Retinal pigment epithelial cell (primary cell): Measurements from ENCODE around the gene PARPBP.
"Not testable (repeated sequence)": the region's sequence is repeated elsewhere in the genome, so short reads cannot be mapped to it uniquely, and the experiment has no call there.

Experiments
- DNase-seq: peaks from one replicate; pipeline ENCODE4 v3.0.0-alpha.2; 2010; ENCODE audit warnings: low read depth
- H3K4me3 ChIP-seq: 2 replicates; pipeline ENCODE4 v1.5.1; 2011; ENCODE audit warnings: mild to moderate bottlenecking, low read length, control low read depth, moderate library complexity
- TF ChIP-seq, protein P1 (sequence below): conservative IDR thresholded peaks from 2 replicates; pipeline ENCODE4 v1.5.1; 2011; ENCODE audit warnings: low read depth, low read length, control low read depth, inconsistent platforms

PARPBP gene

DNA sequence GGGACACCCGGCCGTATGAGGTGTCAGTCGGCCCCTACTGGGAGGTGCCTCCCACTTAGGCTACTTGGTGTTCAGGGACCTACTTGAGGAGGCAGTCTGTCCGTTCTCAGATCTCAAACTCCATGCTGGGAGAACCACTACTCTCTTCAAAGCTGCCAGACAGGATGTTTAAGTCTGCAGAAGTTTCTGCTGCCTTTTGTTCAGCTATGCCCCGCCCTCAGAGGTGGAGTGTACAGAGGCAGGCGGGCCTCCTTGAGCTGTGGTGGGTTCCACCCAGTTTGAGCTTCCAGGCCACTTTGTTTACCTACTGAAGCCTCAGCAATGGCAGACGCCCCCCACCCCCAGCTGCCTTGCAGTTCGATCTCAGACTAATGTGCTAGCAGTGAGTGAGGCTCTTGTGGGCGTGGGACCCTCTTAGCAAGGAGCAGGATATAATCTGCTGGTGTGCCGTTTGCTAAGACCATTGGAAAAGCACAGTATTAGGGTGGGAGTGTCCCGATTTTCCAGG, 22.9 kb downstream of the PARPBP start:
- not testable (repeated sequence) for DNase-seq, H3K4me3 ChIP-seq

DNA sequence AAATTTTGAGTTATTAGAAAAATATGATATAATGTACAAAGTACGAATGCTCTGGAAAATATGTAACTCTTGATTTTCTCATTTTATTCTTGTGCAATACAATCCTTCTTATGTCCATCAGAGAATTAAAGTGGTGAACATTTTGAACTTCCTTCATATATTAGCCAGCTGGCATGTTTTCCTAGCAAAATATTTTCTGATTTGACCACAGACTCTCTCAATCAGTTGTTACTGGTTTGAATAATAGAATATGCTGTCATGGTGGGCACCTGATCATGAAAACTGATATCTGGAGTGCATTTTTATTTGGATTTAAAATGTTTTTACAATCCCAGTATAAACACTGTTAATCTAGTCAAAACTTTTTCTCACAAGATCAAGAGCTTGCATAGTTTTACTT, 24.2 kb downstream of the PARPBP start:
- no peak overlapping the region for H3K4me3 ChIP-seq
- DNase-seq = no peak
- TF ChIP-seq, protein P1, sequence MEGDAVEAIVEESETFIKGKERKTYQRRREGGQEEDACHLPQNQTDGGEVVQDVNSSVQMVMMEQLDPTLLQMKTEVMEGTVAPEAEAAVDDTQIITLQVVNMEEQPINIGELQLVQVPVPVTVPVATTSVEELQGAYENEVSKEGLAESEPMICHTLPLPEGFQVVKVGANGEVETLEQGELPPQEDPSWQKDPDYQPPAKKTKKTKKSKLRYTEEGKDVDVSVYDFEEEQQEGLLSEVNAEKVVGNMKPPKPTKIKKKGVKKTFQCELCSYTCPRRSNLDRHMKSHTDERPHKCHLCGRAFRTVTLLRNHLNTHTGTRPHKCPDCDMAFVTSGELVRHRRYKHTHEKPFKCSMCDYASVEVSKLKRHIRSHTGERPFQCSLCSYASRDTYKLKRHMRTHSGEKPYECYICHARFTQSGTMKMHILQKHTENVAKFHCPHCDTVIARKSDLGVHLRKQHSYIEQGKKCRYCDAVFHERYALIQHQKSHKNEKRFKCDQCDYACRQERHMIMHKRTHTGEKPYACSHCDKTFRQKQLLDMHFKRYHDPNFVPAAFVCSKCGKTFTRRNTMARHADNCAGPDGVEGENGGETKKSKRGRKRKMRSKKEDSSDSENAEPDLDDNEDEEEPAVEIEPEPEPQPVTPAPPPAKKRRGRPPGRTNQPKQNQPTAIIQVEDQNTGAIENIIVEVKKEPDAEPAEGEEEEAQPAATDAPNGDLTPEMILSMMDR = no peak

DNA sequence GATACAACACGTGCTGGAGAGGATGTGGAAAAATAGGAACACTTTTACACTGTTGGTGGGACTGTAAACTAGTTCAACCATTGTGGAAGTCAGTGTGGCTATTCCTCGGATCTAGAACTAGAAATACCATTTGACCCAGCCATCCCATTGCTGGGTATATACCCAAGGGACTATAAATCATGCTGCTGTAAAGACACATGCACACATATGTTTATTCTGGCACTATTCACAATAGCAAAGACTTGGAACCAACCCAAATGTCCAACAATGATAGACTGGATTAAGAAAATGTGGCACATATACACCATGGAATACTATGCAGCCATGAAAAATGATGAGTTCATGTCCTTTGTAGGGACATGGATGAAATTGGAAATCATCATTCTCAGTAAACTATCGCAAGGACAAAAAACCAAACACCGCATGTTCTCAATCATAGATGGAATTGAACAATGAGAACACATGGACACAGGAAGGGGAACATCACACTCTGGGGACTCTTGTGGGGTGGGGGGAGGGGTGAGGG, 27.1 kb downstream of the PARPBP start:
- H3K4me3 ChIP-seq, DNase-seq: not testable (repeated sequence)

- H3K4me3 ChIP-seq, DNase-seq: not testable (repeated sequence)
Measured at GRCh38 chr12:102155206-102155605, 35.2 kb downstream of the PARPBP start.

- no peak for DNase-seq
- no peak overlapping the region for H3K4me3 ChIP-seq
- TF ChIP-seq, protein P1 = no peak
Measured at GRCh38 chr12:102163383-102163782, 43.4 kb downstream of the PARPBP start.

DNA sequence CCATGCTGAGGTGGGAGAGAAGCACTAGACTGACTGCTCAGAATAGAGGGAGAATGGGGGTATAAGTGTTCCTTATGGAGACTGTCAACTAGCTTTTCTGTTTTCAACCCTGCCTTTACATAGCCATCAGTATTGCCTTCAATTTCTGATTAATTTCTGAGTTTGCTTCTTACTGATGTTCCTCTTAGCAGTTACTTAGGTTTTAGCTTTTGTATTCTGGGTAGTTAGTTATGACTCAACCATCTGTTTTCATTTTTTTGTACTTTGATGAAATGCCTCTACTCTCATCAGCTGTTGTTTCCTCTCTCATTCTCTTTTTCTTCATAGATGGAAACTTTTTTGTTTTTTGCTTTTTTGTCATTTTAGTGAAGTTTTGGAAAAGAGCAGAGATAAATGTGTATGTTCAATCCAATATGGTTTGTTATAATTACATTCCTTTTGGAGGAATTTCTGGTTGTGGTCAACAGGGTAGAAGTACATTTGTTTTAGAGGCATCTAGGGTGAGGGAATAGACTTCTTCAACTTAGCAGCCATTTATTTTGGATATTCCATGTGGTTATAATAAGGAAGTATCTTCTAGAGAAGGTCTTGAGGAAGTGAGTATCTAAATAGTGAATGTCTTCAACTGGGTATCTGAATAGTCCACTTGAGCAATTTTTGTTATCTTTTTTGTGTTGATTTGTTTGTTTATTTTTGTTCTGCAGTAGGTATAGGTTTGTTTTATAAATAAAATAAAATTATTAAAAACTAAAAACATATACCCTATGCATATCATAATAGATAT, 48.0 kb downstream of the PARPBP start:
- TF ChIP-seq, protein P1 = no peak
- no peak overlapping the region for H3K4me3 ChIP-seq
- no peak for DNase-seq

DNA sequence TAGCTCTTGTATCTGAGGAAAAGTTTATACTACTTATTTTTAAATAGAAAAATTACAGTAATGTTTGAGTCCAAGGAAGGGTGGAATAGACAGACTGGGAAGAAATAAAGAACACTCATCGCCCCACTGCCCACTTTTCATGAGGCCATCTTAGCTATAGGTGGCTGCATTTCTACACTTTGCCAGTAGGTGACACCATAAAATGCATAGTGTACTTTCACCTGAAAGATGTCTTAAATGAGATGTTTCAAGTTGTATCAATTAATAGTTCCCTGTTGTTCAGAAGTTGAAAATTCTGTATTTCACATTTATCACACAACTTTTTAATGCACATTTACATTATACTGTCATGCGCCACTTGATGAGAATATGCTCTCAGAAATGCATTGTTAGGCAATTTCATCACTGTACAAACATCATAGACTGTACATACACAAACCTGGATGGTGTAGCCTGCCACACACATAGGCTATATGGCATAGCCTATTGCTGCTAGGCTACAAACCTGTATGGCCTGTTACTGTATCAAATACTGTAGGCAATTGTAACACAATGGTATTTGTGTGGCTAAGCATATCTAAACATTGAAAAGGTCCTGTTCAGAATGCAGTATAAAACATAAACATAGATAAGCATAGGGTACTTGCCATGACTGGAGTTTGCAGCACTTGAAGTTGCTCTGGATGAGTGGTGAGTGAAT, 50.1 kb downstream of the PARPBP start:
- TF ChIP-seq, protein P1 = peak; percentile 85
- no peak overlapping the region for H3K4me3 ChIP-seq
- DNase-seq = peak; percentile 4

DNA sequence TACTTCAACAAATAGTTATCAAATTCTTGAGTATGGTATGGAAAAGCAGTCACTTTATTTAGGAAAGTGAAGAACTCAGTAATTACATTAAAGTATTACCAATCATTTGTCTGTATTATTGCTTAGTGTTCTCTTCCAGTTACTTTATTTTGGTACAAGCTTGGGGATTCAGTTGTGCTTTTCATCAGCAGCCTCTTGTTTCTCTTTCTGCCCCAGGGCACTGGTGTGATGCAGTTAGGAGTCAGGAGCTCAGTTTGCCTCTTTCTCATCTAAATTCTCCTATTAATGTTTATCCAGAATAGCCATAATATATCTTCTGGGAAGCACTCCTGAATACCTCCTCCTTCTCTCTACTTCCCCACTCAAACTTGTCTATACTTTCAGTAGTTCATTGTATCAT, 52.0 kb downstream of the PARPBP start:
- no peak overlapping the region for H3K4me3 ChIP-seq
- TF ChIP-seq, protein P1 = no peak
- DNase-seq = no peak
